ENCODE data around the gene SH2D4B. TPM values are rescaled to one million over a fixed set of nuclear protein-coding genes. Genes with fewer than 3 reads are reported as not detected.
A peak's percentile ranks its signal among the peaks of the same experiment; 100 is the strongest.

The SH2D4B gene
- total and polyA plus RNA-seq, 8 donors = 0.09 to 0.37 (median 0.20) TPM

DNA sequence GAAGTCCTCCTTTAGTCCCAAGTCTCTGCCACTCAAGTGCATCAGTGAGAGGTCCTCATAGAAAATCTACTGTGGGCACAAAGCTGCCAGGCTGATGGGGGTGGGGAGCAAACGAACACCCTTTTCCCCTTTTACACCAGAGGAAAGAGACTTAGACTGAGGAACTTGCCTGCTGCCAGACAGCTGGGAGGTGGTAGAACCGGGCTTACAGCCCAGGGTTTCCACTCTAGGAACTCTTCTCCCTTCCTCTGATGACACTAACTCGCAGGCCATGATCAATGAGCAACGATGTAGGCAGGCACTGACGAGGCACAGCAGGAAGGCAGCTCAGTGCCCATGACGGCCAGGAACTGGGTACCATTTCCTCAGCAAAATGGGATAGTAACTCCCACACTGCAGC lies 11.0 kb upstream of the SH2D4B start:
- TF ChIP-seq, protein P1, sequence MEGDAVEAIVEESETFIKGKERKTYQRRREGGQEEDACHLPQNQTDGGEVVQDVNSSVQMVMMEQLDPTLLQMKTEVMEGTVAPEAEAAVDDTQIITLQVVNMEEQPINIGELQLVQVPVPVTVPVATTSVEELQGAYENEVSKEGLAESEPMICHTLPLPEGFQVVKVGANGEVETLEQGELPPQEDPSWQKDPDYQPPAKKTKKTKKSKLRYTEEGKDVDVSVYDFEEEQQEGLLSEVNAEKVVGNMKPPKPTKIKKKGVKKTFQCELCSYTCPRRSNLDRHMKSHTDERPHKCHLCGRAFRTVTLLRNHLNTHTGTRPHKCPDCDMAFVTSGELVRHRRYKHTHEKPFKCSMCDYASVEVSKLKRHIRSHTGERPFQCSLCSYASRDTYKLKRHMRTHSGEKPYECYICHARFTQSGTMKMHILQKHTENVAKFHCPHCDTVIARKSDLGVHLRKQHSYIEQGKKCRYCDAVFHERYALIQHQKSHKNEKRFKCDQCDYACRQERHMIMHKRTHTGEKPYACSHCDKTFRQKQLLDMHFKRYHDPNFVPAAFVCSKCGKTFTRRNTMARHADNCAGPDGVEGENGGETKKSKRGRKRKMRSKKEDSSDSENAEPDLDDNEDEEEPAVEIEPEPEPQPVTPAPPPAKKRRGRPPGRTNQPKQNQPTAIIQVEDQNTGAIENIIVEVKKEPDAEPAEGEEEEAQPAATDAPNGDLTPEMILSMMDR (IDR thresholded peaks at IDR 0.05) = no peak
- peak overlapping the region in 1 of 2 donors; percentile 58 for H3K27ac ChIP-seq
- no peaks in the 10 kb centered on the region for H3K27me3 ChIP-seq
- H3K9me3 ChIP-seq = no peaks in the 10 kb centered on the region
- DNase-seq = no peak
- peaks cover 0 to 9% of the 10 kb centered on the region in 2 donors for H3K36me3 ChIP-seq
- H3K4me3 ChIP-seq = no peak overlapping the region
- ATAC-seq = peak; percentile 38
- peaks cover 0 to 82% of the 10 kb centered on the region in 2 donors for H3K4me1 ChIP-seq
- intact Hi-C loops (cut with DNase I) = no loop called here

DNA sequence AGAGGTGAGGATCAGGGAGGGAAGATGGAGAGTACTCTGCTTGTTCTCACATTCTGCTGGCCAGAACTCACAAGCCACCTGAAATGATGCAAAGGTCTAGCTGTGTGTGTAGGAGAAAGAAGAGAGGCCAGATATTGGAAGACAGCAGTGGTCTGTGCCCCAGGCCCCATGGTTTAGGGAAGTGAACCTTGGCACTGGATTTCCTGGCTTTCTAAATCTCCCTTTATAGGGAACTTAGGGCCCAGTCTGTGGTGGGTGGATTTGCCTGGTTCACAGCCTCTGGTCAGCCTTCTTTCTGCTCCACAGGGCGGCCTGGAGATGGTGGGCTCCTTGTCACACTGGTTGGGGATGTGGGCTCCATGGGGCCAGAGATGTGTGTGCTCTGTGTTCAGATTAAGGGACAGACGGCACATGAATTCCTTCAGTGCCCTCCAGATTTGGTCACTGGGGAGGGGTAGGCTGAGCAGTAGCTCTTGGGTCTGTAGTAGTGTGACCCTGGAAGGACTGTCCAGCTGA lies 9.5 kb upstream of the SH2D4B start:
- H3K9me3 ChIP-seq = no peaks in the 10 kb centered on the region
- no peaks in the 10 kb centered on the region for H3K27me3 ChIP-seq
- no peak overlapping the region for H3K4me3 ChIP-seq
- DNase-seq = no peak
- intact Hi-C loops (cut with DNase I) = no loop called here
- TF ChIP-seq, protein P1 (IDR thresholded peaks at IDR 0.05) = no peak
- peak overlapping the region in 1 of 2 donors; percentile 70 for H3K27ac ChIP-seq
- peaks cover 0 to 77% of the 10 kb centered on the region in 2 donors for H3K4me1 ChIP-seq
- no peaks in the 10 kb centered on the region for H3K36me3 ChIP-seq
- peak; percentile 32 for ATAC-seq

DNA sequence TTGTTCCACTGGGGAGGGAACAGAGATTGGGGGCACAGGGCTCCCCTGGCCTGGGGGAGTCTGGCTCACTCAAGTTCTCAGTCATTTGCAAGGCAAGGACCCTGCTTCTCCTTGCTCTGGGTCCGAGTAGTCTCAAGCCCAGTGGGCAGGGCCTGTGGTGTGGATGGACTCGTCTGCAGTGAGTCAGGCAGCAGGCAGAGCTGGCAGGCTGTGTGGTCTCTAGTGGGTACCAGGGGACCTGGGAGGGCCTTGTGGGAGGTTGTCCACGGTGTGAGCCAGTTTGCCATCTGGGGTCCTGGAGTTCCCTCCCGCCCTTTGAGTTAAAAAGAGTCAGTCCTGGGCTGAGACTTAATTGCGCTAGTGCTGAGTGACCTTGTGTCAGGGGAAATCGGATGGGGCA lies 8.8 kb upstream of the SH2D4B start:
- peak overlapping the region in 1 of 2 donors; percentile 70 for H3K27ac ChIP-seq
- no peak for DNase-seq
- TF ChIP-seq, protein P1 (IDR thresholded peaks at IDR 0.05) = no peak
- intact Hi-C loops (cut with DNase I) = no loop called here
- no peak for ATAC-seq
- H3K27me3 ChIP-seq = no peaks in the 10 kb centered on the region
- H3K9me3 ChIP-seq = no peaks in the 10 kb centered on the region
- H3K4me1 ChIP-seq = peaks cover 0 to 72% of the 10 kb centered on the region in 2 donors
- no peak overlapping the region for H3K4me3 ChIP-seq
- no peaks in the 10 kb centered on the region for H3K36me3 ChIP-seq

DNA sequence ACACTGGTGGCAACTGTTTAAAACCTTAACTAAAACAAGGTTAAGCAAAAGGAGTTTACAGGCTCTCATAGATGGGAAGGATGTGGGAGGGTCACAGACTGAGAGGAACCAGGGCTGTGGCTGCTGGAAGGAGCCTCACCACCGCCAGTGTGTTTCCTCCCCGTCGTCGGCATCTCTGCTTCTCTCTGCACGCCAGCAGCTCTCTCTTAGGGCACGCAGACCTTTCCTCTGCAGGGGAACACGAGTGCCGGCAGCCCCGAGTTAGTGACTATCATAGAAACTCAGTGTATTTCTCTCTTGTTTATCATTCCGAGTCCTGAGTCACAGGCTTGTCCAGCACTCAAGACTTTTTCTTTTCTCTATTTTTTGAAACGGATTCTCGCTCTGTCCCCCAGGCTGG lies 8.1 kb upstream of the SH2D4B start:
- peaks cover 0 to 65% of the 10 kb centered on the region in 2 donors for H3K4me1 ChIP-seq
- intact Hi-C loops (cut with DNase I) = no loop called here
- ATAC-seq = peak; percentile 49

DNA sequence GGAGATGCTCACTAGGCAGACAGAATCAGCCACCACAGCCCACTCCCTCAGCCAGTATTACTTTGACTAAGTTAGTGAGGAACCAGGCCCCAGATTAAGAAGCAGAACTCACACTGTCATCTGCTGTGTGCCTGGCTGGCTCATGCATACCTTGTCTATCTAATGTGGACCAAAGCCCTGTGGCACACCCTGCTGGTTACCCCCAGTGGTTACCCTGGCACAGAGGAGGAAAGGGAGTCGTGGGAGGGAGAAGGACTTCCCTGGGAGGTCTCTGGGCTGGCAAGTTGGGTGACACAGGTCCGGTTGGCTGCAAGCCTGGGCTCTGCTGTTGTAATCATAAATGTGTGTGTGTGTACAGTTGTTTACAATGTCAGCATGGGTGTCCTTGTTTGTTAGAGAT lies 7.5 kb upstream of the SH2D4B start:
- Histone ChIP-seq H3K27me3 (no peaks in the 10 kb centered on the region), H3K36me3 (no peaks in the 10 kb centered on the region), H3K27ac (peak overlapping the region in 1 of 2 donors; percentile 70), H3K9me3 (no peaks in the 10 kb centered on the region), H3K4me3 (no peak overlapping the region), H3K4me1 (peaks cover 0 to 58% of the 10 kb centered on the region in 2 donors)
- ATAC-seq (peak; percentile 58), DNase-seq (no peak)
- intact Hi-C loops (cut with DNase I) = no loop called here
- TF ChIP-seq, protein P1 (IDR thresholded peaks at IDR 0.05) = peak in 1 of 2 donors; percentile 31

More for the DNA sequence above, 8.1 kb upstream of the SH2D4B start:
- Histone ChIP-seq H3K27ac (peak overlapping the region in 1 of 2 donors; percentile 70), H3K4me3 (no peak overlapping the region), H3K27me3 (no peaks in the 10 kb centered on the region), H3K9me3 (no peaks in the 10 kb centered on the region), H3K36me3 (no peaks in the 10 kb centered on the region)
- no peak for DNase-seq
- TF ChIP-seq, protein P1 (IDR thresholded peaks at IDR 0.05) = no peak

Measured in left lung (tissue), 10 donors.